ENCODE measurements around the gene STK32C.

GRCh38 chr10:132308587-132309470 is 1.1 kb upstream of the STK32C start:
- TF ChIP-seq, protein P1, sequence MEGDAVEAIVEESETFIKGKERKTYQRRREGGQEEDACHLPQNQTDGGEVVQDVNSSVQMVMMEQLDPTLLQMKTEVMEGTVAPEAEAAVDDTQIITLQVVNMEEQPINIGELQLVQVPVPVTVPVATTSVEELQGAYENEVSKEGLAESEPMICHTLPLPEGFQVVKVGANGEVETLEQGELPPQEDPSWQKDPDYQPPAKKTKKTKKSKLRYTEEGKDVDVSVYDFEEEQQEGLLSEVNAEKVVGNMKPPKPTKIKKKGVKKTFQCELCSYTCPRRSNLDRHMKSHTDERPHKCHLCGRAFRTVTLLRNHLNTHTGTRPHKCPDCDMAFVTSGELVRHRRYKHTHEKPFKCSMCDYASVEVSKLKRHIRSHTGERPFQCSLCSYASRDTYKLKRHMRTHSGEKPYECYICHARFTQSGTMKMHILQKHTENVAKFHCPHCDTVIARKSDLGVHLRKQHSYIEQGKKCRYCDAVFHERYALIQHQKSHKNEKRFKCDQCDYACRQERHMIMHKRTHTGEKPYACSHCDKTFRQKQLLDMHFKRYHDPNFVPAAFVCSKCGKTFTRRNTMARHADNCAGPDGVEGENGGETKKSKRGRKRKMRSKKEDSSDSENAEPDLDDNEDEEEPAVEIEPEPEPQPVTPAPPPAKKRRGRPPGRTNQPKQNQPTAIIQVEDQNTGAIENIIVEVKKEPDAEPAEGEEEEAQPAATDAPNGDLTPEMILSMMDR (conservative IDR thresholded peaks at IDR 0.05; ENCODE audit: low read depth, low read length), result no peak
- TF ChIP-seq ELK1 (IDR thresholded peaks at IDR 0.05; ENCODE audit: borderline replicate concordance, low read depth, low read length) (no peak), POLR2A (IDR thresholded peaks at IDR 0.05; ENCODE audit: low read depth, low read length) (no peak), RAD21 (IDR thresholded peaks at IDR 0.05; ENCODE audit: low read length) (no peak), MAZ (IDR thresholded peaks at IDR 0.05; ENCODE audit: borderline replicate concordance, low read depth, low read length) (no peak), MAFK (IDR thresholded peaks at IDR 0.05; ENCODE audit: low read depth, low read length) (no peak)
